ENCODE data around the gene CXCL17. TPM values are rescaled to one million over a fixed set of nuclear protein-coding genes. Genes with fewer than 3 reads are reported as not detected.

Gene CXCL17
- total RNA-seq, 1 experiment from 2014 or later: not detected

DNA sequence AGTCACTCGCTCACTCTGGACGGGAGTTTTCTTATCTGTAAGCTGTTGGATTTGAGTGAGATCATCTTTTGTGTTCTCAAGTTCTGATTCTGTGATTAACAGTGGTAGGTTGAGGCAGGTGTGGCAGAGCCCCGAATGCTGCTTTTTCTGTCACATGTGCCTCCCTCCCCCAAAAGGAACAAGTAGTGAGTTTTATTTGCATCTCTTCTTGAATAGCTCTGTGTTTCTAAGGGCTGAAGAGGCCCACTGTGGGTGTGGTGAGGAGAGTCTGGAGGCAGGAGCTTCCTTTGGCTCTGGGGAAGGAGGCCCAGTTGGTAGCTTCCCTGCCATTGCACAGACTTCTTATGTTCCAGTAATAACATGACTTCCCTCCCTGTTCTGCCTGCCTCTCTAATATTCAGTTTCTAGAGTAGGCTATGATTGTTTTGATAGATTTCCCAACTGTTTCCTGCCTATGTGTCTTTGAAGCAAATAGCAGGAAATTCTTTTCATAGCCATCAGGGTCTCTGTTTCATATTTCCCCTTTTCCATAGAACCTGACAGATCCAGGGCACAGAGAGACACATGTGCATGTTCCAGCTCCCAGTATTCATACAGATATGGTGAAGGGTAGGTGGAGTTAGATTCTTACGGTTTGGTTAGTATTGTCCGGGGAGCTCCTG is 23.9 kb upstream of the CXCL17 start:
- Mint-ChIP-seq H3K4me1 (peaks cover 36 to 38% of the 10 kb centered on the region in 2 experiments), H3K9me3 (no peaks in the 10 kb centered on the region), H3K27me3 (ENCODE audit: low read depth) (0 out of 2 replicates have a peak, but pooled peaks cover 2% of the 10 kb centered on the region), H3K27ac (peak overlapping the region; percentile 17 to 74 (median 36); a peak in 3 of 7 replicates), H3K4me3 (no peak overlapping the region), H3K36me3 (ENCODE audit: insufficient read depth in 1 of 3, low read depth in 3 of 3) (peaks cover 0 to 3% (median 0%) of the 10 kb centered on the region in 3 experiments; a peak in 1 of 7 replicates)
- Histone ChIP-seq H4K91ac (ENCODE audit: insufficient read length, low read depth, low read length) (no peak overlapping the region), H4K20me1 (ENCODE audit: control insufficient read depth, insufficient read depth, insufficient read length) (no peaks in the 10 kb centered on the region), H3T11ph (ENCODE audit: low read length) (no peak overlapping the region), H2AK5ac (ENCODE audit: insufficient read length, low read length) (no peak overlapping the region), H3K27me3 (ENCODE audit: insufficient read depth, low read length) (no peaks in the 10 kb centered on the region), H3K9me3 (ENCODE audit: control insufficient read depth, low read depth, low read length) (no peaks in the 10 kb centered on the region), H2BK15ac (ENCODE audit: low read depth, low read length) (no peak overlapping the region), H2AFZ (ENCODE audit: low read length) (no peak overlapping the region), H3K56ac (ENCODE audit: insufficient read length, low read depth, low read length) (no peak overlapping the region), H3K23ac (ENCODE audit: insufficient read length, low read depth, low read length) (no peak overlapping the region), H3K27ac (ENCODE audit: insufficient read length, low read depth, low read length) (no peak overlapping the region), H3K4ac (ENCODE audit: low read depth, low read length) (no peak overlapping the region), H3K14ac (ENCODE audit: insufficient read depth, low read length) (no peak overlapping the region), H3K9ac (ENCODE audit: extremely low read depth, insufficient read length, low read length) (no peak overlapping the region), H3K23me2 (ENCODE audit: insufficient read length, low read depth, low read length, poor library complexity, severe bottlenecking) (no peaks in the 10 kb centered on the region), H2BK120ac (ENCODE audit: low read depth, low read length, poor library complexity, severe bottlenecking) (no peak overlapping the region), H3K79me1 (ENCODE audit: insufficient read depth, low read depth, low read length, poor library complexity, severe bottlenecking) (no peaks in the 10 kb centered on the region), H4K5ac (ENCODE audit: insufficient read length, low read depth, low read length) (no peak overlapping the region), H3K4me2 (ENCODE audit: insufficient read depth, insufficient read length, low read length) (no peak overlapping the region), H2BK20ac (ENCODE audit: low read depth, low read length, poor library complexity, severe bottlenecking) (no peak overlapping the region), H3K18ac (ENCODE audit: insufficient read length, low read depth, low read length) (no peak overlapping the region), H3K4me1 (ENCODE audit: insufficient read depth, low read length) (peaks cover 13% of the 10 kb centered on the region), H3K79me2 (ENCODE audit: insufficient read depth, low read length) (no peaks in the 10 kb centered on the region), H2BK5ac (ENCODE audit: insufficient read length, low read length) (no peak overlapping the region), H4K8ac (replicated peaks; ENCODE audit: insufficient read length, low read depth, low read length) (no peak overlapping the region), H2BK12ac (ENCODE audit: insufficient read length, low read depth, low read length) (no peak overlapping the region)
- TF ChIP-seq, protein P1, sequence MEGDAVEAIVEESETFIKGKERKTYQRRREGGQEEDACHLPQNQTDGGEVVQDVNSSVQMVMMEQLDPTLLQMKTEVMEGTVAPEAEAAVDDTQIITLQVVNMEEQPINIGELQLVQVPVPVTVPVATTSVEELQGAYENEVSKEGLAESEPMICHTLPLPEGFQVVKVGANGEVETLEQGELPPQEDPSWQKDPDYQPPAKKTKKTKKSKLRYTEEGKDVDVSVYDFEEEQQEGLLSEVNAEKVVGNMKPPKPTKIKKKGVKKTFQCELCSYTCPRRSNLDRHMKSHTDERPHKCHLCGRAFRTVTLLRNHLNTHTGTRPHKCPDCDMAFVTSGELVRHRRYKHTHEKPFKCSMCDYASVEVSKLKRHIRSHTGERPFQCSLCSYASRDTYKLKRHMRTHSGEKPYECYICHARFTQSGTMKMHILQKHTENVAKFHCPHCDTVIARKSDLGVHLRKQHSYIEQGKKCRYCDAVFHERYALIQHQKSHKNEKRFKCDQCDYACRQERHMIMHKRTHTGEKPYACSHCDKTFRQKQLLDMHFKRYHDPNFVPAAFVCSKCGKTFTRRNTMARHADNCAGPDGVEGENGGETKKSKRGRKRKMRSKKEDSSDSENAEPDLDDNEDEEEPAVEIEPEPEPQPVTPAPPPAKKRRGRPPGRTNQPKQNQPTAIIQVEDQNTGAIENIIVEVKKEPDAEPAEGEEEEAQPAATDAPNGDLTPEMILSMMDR (conservative IDR thresholded peaks at IDR 0.05): no peak
- no CpG with 5 or more reads among the region's 5 CpGs for WGBS (ENCODE audit: extremely low coverage, insufficient read length, low lambda C conversion rate)
- DNase-seq: no peak

Measured in H9 (cell line).